H1 (cell line): Measurements from ENCODE around the gene CDC45. TPM values are rescaled to one million over a fixed set of nuclear protein-coding genes. Genes with fewer than 3 reads are reported as not detected.

Source experiments
- RFX5 ChIP-seq: IDR thresholded peaks from 2 replicates; pipeline ENCODE4 v1.6.1; 2011; ENCODE audit warnings: low read depth, low read length, improper control_type of control experiment, borderline replicate concordance
- YY1 ChIP-seq: IDR thresholded peaks from 2 replicates; pipeline ENCODE4 v1.6.1; 2011; ENCODE audit warnings: low read depth, mild to moderate bottlenecking, low read length
- polyA plus RNA-seq, 7 experiments: library from polyadenylated mRNA; depleted of rRNA in 3 of 7; stranded (reverse) in 5 of 7; unstranded in 2 of 7; fragments of >200 nt in 5 of 7; fragments of 200-250 nt in 2 of 7; gene quantifications; 1 replicate in 5 of 7; 2 replicates in 1 of 7; 4 replicates in 1 of 7; pipeline versions ENCODE4 v1.2.1 to v1.2.3, GENCODE V29; 2011 to 2013; ENCODE audit warnings: missing spikeins in 2 of 7, mixed read lengths in 2 of 7
- total RNA-seq: library from RNA; stranded (reverse); fragmentation: NEBNext Ultra II Directional; extraction: Animal tissue kit (Norgen Biotek cat#: 25700); gene quantifications from 2 replicates; pipeline ENCODE4 v1.2.1, GENCODE V29; 2021
- TF ChIP-seq, protein P1 (sequence below): IDR thresholded peaks from 2 replicates; pipeline ENCODE4 v1.6.1; 2012; ENCODE audit warnings: inconsistent platforms
- TF ChIP-seq, protein P2 (sequence below), 3 experiments: IDR thresholded peaks; 1 replicate in 2 of 3; 2 replicates in 1 of 3; pipeline versions ENCODE4 v1.5.1 to v1.6.1; 2011; ENCODE audit warnings: low read length in 3 of 3, mild to moderate bottlenecking in 3 of 3, inconsistent platforms in 2 of 3, low read depth in 1 of 3, moderate library complexity in 1 of 3; ENCODE audit not compliant: insufficient read depth in 1 of 3; ENCODE audit errors: control extremely low read depth in 1 of 3

Gene CDC45
- total and polyA plus RNA-seq, 2 of the 8 experiments (the other 6 are each of a cell fraction or from before 2014, with no cell fraction given): 31.9 to 37.7 TPM

DNA sequence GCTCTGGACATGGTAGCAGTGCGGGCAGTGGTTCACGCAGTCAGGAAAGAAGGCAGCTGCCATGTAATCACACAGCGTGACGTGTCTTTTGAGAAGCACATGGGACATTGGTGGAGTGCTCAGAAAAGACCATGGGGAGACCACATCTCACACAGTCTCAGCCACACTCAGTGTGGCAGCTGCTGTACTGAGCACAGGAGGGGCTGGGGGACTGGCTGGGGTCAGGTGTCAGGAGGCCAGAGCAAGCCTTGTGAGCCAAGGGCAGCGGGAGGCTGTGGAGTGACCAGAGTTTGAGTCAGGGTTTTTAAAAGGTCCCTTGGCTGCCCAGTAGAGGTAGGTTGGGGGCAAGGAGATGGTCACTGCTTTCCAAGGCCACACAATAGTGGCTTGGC, 26.0 kb downstream of the CDC45 start (continued):
- TF ChIP-seq, protein P1, sequence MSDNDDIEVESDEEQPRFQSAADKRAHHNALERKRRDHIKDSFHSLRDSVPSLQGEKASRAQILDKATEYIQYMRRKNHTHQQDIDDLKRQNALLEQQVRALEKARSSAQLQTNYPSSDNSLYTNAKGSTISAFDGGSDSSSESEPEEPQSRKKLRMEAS: no peak
- TF ChIP-seq, protein P2, sequence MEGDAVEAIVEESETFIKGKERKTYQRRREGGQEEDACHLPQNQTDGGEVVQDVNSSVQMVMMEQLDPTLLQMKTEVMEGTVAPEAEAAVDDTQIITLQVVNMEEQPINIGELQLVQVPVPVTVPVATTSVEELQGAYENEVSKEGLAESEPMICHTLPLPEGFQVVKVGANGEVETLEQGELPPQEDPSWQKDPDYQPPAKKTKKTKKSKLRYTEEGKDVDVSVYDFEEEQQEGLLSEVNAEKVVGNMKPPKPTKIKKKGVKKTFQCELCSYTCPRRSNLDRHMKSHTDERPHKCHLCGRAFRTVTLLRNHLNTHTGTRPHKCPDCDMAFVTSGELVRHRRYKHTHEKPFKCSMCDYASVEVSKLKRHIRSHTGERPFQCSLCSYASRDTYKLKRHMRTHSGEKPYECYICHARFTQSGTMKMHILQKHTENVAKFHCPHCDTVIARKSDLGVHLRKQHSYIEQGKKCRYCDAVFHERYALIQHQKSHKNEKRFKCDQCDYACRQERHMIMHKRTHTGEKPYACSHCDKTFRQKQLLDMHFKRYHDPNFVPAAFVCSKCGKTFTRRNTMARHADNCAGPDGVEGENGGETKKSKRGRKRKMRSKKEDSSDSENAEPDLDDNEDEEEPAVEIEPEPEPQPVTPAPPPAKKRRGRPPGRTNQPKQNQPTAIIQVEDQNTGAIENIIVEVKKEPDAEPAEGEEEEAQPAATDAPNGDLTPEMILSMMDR (IDR thresholded peaks at IDR 0.05; ENCODE audit: control extremely low read depth in 1 of 3, insufficient read depth in 1 of 3, low read depth in 1 of 3, low read length in 3 of 3): no peak
- no peak for TF ChIP-seq RFX5
- TF ChIP-seq YY1: no peak
- TF ChIP-seq, all 59 proteins: peak for 0
